HG03159 (cell line): Measurements from ENCODE around the gene TFRC.
"Not testable (repeated sequence)": the region's sequence is repeated elsewhere in the genome, so short reads cannot be mapped to it uniquely, and the experiment has no call there.

Source experiments
- ATAC-seq: cut with Tn5 transposase; IDR thresholded peaks from one replicate; pipeline ENCODE4 v1.9.1; 2021; ENCODE audit warnings: mild to moderate bottlenecking, moderate library complexity; ENCODE audit not compliant: unreplicated experiment

Gene TFRC

DNA sequence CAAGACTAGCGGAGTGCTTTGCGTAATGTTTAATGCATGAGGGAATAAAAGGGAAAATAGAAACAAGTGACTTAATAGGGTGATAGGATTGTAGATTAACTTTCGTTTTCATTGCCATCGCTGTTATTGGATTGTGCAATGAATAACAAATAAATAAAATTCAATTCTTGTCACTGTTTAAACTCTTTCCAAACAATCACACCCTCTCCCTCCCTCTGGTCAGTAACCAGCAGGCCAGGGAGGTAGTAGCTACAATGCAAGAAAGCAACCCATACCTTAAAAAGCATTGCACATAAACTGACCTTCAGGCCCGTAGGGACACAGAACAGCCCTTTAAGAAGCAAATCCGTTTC is 705 bp upstream of the TFRC start:
- no peak for ATAC-seq

DNA sequence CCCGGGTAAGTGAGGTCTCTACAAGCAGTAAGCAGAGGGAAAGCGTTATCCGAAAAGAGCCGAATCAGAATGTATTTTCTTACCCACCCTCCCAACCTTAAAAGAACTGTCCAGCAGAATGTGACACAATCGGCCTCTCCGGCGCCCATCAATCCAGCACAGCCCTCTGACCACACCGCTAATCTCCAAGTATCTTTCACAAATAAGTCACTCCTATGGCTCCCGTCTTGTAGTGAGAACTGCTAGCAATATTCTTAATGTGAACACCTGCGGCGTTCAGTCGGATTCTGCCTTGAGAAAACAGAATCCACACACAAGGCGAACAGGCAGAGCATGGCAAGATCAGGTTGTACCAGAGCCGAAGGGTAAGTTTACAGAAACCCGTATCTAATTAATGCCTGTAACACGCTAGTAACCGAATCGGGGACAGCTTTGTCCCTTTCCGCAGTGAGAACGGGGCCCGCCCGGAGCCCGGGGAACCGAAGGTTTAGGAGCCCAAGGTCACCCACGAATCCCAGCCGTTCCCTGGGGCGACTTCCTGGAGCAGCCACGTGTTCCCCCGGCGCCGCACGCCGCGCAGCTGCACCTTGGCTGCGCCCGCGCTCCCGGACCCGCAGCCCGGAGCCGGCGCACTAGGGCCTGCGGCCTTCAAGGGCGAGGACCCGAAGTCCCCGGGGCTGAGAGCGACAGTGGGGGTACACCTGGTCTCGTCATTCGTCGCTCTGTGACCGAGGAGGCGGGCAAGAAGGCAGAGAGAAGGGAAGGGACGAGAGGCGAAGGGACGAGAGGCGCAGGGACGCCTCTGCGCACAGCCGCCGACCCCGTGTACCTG is 672 bp downstream of the TFRC start:
- ATAC-seq: peak; percentile 33

GRCh38 chr3:196080101-196080846 is 1.6 kb downstream of the TFRC start:
- ATAC-seq: not testable (repeated sequence)

- ATAC-seq: no peak
These were observed 2.2 kb downstream of the TFRC start for GRCh38 chr3:196079682-196080081.

DNA sequence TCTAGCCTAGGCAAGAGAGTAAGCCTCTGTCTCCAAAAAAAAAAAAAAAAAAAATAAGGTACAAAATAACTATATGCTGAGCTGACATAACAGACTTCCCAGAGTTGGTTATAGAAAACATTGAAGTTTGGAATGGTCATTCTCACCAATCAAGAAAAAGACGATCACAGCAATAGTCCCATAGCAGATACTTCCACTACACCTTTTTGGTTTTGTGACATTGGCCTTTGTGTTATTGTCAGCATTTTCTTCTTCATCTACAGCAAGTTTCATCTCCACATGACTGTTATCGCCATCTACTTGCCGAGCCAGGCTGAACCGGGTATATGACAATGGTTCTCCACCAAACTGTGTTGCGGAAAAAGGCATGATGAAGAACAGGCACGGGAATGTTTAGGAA is 6.9 kb downstream of the TFRC start:
- ATAC-seq: no peak

- ATAC-seq: peak; percentile 52
These were observed 8.6 kb downstream of the TFRC start for GRCh38 chr3:196073255-196073753.

- no peak for ATAC-seq
These were observed 9.6 kb downstream of the TFRC start for GRCh38 chr3:196072313-196072712.

GRCh38 chr3:196068812-196069211 is 13.1 kb downstream of the TFRC start:
- ATAC-seq: not testable (repeated sequence)

DNA sequence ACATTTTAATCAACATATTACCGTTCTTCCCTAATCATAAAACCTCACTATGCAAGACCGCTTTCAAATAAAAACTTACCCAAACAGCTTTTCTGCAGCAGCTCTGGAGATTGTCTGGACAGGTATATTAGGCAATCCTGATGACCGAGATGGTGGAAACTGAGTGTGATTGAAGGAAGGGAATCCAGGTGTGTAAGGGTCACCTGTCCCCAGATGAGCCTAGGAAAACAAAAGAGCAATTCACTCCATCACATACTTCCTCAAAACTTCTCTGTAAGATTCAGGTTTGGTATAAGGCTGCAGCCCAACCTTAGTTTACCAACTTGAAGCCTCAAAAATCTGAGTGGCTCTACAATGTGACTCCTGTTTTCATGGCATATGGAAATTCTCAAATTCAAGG is 14.5 kb downstream of the TFRC start:
- ATAC-seq: no peak

DNA sequence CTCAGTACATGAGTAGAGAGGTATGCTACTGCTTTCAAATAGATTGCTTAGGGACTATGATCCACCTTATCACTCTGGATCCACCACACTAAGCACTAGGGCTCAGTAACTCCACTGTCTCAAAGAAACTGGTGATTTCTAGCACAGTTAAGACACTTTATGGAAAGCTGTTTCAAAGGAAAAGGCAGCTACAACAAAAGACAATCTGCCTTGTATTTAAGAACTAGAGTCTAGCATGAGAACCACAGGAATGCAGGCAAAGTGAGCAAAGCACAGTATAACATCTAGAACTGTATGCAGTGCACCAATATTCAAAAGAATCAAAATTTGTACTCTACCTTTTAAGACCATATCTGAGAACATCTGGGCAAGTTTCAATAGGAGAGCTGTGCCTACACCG is 17.9 kb downstream of the TFRC start:
- ATAC-seq: no peak

GRCh38 chr3:196063456-196063855 is 18.4 kb downstream of the TFRC start:
- ATAC-seq: no peak

DNA sequence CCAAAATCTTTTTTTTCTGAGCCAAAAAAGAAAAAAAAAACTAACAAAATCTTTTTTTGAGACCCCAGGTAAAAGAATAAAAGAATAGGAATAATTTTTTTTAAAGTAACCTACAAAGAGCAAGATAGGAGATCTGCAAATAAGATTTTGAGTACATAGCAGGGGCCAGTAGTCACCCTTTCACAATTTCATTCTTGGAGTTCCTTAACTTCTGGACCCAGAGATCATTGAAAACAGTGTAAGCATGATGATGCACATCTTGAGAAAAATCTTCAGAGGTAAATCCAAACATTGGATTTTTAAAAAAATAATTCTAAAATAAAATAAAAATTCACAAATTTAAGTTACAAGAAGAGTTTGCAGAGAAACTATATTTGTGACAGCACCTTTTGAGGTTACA is 18.8 kb downstream of the TFRC start:
- no peak for ATAC-seq

DNA sequence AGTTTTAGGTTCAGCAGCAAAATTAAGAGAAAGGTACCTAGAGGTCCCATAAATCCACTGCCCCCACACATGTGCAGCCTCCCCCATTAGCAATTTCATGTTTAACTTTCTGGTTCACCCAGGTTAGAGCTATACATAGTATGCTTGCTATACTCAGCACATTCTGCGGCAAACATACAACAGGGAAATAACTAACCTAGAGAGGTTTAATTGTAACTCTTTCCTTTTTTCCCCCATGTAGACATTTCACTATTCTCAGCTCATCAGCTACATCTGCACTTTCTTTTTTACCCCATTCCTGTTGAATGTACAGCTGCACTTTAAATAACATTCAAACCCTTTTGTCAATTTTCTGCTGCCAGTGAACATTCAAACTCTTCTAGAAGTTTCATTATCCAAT is 21.1 kb downstream of the TFRC start:
- no peak for ATAC-seq

GRCh38 chr3:196057760-196058331 is 24.0 kb downstream of the TFRC start:
- no peak for ATAC-seq

DNA sequence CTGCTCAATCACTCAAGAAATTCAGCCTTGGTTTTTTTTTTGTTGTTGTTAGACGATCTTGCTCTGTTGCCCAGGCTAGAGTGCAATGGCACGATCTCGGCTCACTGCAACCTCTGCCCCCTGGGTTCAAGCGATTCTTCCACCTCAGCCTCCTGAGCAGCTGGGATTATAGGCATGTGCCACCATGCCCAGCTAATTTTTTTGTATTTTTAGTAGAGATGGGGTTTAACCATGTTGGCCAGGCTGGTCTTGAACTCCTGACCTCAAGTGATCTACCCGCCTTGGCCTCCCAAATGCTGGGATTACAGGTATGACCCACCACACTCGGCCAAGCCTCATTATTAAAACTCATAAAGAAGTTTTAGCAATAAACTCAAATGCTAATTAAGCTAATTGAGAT is 25.5 kb downstream of the TFRC start:
- not testable (repeated sequence) for ATAC-seq

DNA sequence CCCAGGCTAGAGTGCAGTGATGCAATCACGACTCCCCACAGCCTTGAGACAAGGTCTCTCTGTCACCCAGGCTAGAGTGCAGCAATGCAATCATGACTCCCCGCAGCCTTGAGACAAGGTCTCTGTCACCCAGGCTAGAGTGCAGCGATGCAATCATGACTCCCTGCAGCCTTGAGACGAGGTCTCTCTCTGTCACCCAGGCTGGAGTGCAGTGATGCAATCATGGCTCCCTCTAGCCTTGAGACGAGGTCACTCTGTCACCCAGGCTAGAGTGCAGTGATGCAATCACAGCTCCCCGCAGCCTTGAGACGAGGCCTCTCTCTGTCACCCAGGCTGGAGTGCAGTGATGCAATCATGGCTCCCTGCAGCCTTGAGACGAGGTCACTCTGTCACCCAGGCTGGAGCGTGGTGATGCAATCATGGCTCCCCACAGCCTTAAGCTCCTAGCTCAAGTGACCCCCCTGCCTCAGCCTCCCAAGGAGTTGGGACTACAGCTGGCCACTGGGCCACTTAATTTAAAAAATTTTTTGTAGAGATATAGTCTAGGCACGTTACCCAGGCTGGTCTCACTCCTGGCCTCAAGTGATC is 26.1 kb downstream of the TFRC start:
- no peak for ATAC-seq

GRCh38 chr3:196055240-196055639 is 26.6 kb downstream of the TFRC start:
- no peak for ATAC-seq

DNA sequence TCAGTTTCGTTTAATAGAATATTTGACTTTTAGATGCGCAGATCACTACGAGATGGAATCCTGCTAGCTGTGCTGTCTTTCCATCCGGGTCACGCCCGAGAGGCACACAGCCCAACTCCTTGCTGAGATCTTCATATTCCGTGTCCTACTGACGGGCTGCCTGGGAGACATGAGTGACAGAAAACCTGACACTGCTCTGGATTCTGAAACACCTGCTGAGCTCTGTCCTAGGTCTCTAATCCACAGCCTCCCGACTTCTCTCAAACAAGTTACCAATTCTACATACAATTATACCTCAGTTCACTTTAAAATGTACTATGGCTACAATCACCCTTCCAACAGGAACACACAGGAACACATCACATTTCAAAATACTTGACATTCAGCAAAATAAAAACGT is 27.2 kb downstream of the TFRC start:
- no peak for ATAC-seq

- no peak for ATAC-seq
These were observed 28.4 kb downstream of the TFRC start for GRCh38 chr3:196053487-196053886.

- ATAC-seq: no peak
These were observed 30.4 kb downstream of the TFRC start for GRCh38 chr3:196051282-196052076.

DNA sequence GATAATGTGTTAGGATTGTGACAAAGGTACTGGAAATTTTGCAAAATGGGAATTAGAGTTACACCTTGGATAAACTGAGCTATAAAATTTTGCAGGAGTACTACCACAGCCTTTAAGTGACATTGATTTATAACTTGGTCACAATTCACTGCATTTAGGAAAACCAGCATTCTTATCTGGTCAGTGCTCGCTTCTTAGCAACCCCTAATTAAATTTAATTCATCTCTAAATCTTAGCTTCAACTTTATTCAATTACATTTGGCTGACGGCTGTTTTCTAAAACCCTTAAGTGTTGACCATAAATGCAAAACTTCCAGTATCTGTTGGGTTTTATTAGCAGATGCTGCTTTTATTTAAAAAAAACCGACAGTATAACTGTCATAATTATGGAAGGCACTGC is 31.3 kb downstream of the TFRC start:
- ATAC-seq: no peak
